Keratinocyte (primary cell): Measurements from ENCODE around the gene HERC2. TPM values are rescaled to one million over a fixed set of nuclear protein-coding genes. Genes with fewer than 3 reads are reported as not detected.

ENCODE experiments used
- DNase-seq: peaks from one replicate; pipeline ENCODE4 v3.0.0-alpha.2; 2011; ENCODE audit warnings: low read depth, missing footprints, low spot score
- FAIRE-seq: peaks from 2 replicates; lab custom pipeline; 2011; peaks lifted over from hg19 to GRCh38; lab: Jason Lieb, UNC
- H2AFZ ChIP-seq: 2 replicates; pipeline ENCODE4 v1.6.0; 2012; ENCODE audit warnings: low read length, control low read depth, inconsistent platforms; ENCODE audit not compliant: control insufficient read depth
- H3K27ac ChIP-seq: 2 replicates; pipeline ENCODE4 v1.5.1; 2011; ENCODE audit warnings: low read length; ENCODE audit not compliant: control insufficient read depth, insufficient read depth
- H3K27me3 ChIP-seq: 3 replicates; pipeline ENCODE4 v1.6.0; 2011; ENCODE audit warnings: low read length; ENCODE audit not compliant: control insufficient read depth, insufficient read depth; ENCODE audit errors: extremely low read depth
- H3K36me3 ChIP-seq, 2 experiments: 2 replicates in 1 of 2; 3 replicates in 1 of 2; pipeline ENCODE4 v1.5.1; 2011; ENCODE audit warnings: low read length in 2 of 2, mild to moderate bottlenecking in 1 of 2; ENCODE audit not compliant: control insufficient read depth in 2 of 2, insufficient read depth in 2 of 2; ENCODE audit errors: extremely low read depth in 1 of 2
- H3K4me1 ChIP-seq: 3 replicates; pipeline ENCODE4 v1.5.1; 2011; ENCODE audit warnings: low read length; ENCODE audit not compliant: control insufficient read depth, insufficient read depth; ENCODE audit errors: extremely low read depth
- H3K4me2 ChIP-seq: 3 replicates; pipeline ENCODE4 v1.6.0; 2011; ENCODE audit warnings: low read depth, low read length; ENCODE audit not compliant: control insufficient read depth, insufficient read depth; ENCODE audit errors: extremely low read depth
- H3K4me3 ChIP-seq, 3 experiments: fragments of 200-600 bp in 1 of 3; sonication (generic) in 1 of 3; 2 replicates in 2 of 3; 3 replicates in 1 of 3; pipeline ENCODE4 v1.5.1; 2011 to 2016; ENCODE audit warnings: low read length in 3 of 3, mild to moderate bottlenecking in 3 of 3, control low read depth in 2 of 3, inconsistent platforms in 1 of 3, low read depth in 1 of 3, mixed read lengths in 1 of 3, mixed run types in 1 of 3, moderate library complexity in 1 of 3; ENCODE audit not compliant: control insufficient read depth in 2 of 3, insufficient read depth in 2 of 3; ENCODE audit errors: extremely low read depth in 1 of 3
- H3K79me2 ChIP-seq: 2 replicates; pipeline ENCODE4 v1.6.0; 2012; ENCODE audit warnings: low read length; ENCODE audit not compliant: control insufficient read depth, insufficient read depth
- H3K9ac ChIP-seq: 3 replicates; pipeline ENCODE4 v1.6.0; 2011; ENCODE audit warnings: low read length; ENCODE audit not compliant: control insufficient read depth, insufficient read depth; ENCODE audit errors: extremely low read depth
- H3K9me1 ChIP-seq: 3 replicates; pipeline ENCODE4 v1.6.0; 2011; ENCODE audit warnings: low read length; ENCODE audit not compliant: control insufficient read depth, insufficient read depth; ENCODE audit errors: extremely low read depth
- H3K9me3 ChIP-seq: 2 replicates; pipeline ENCODE4 v1.5.1; 2012; ENCODE audit warnings: low read depth, low read length; ENCODE audit not compliant: control insufficient read depth
- H4K20me1 ChIP-seq: 3 replicates; pipeline ENCODE4 v1.6.0; 2011; ENCODE audit warnings: low read length; ENCODE audit not compliant: control insufficient read depth, insufficient read depth; ENCODE audit errors: extremely low read depth
- EZH2 ChIP-seq: IDR thresholded peaks from one replicate; pipeline ENCODE4 v1.6.1; 2012; ENCODE audit warnings: inconsistent platforms, mild to moderate bottlenecking, low read length, moderate library complexity
- dilution Hi-C: fragments of 300-500 bp; cut with MboI; formaldehyde crosslinking; loops from one replicate; pipeline ENCODE4 v1.7.0; 2020; ENCODE audit warnings: low sequenced_read_pairs; ENCODE audit not compliant: extremely low pct_ligation_motif_present
- polyA plus RNA-seq, 5 experiments: library from polyadenylated mRNA; depleted of rRNA in 3 of 5; stranded (reverse) in 3 of 5; stranded (forward) in 1 of 5; unstranded in 1 of 5; fragments of >200 nt; gene quantifications; 1 replicate in 1 of 5; 2 replicates in 3 of 5; 3 replicates in 1 of 5; pipeline versions ENCODE4 v1.2.1 to v1.2.3, GENCODE V29; 2011 to 2012; ENCODE audit warnings: missing spikeins in 2 of 5, low read depth in 1 of 5, low replicate concordance in 1 of 5
- TF ChIP-seq, protein P1 (sequence below), 3 experiments: IDR thresholded peaks in 1 of 3; conservative IDR thresholded peaks in 1 of 3; optimal IDR thresholded peaks in 1 of 3; 2 replicates in 2 of 3; 3 replicates in 1 of 3; pipeline versions ENCODE3 to v1.5.1; 2011; ENCODE audit warnings: low read length in 3 of 3, mild to moderate bottlenecking in 3 of 3, moderate library complexity in 2 of 3, control low read depth in 1 of 3, inconsistent platforms in 1 of 3; ENCODE audit not compliant: insufficient read depth in 2 of 3; ENCODE audit errors: extremely low read depth in 1 of 3

The HERC2 gene
- polyA plus RNA-seq, 1 donor (not counting 4 experiments of a cell fraction or from before 2014, with no cell fraction given): 12.4 TPM

- no peaks in the 10 kb centered on the region for H3K9me1 ChIP-seq
- no peak overlapping the region for H3K9ac ChIP-seq
- no peak overlapping the region for H2AFZ ChIP-seq
- H3K4me2 ChIP-seq: no peak overlapping the region
- TF ChIP-seq, protein P1, sequence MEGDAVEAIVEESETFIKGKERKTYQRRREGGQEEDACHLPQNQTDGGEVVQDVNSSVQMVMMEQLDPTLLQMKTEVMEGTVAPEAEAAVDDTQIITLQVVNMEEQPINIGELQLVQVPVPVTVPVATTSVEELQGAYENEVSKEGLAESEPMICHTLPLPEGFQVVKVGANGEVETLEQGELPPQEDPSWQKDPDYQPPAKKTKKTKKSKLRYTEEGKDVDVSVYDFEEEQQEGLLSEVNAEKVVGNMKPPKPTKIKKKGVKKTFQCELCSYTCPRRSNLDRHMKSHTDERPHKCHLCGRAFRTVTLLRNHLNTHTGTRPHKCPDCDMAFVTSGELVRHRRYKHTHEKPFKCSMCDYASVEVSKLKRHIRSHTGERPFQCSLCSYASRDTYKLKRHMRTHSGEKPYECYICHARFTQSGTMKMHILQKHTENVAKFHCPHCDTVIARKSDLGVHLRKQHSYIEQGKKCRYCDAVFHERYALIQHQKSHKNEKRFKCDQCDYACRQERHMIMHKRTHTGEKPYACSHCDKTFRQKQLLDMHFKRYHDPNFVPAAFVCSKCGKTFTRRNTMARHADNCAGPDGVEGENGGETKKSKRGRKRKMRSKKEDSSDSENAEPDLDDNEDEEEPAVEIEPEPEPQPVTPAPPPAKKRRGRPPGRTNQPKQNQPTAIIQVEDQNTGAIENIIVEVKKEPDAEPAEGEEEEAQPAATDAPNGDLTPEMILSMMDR (optimal IDR thresholded peaks at IDR 0.05 in 1 of 3, IDR thresholded peaks at IDR 0.05 in 1 of 3, conservative IDR thresholded peaks at IDR 0.05 in 1 of 3; ENCODE audit: extremely low read depth in 1 of 3, insufficient read depth in 2 of 3, low read length in 3 of 3): no peak
- no peak for TF ChIP-seq EZH2
- H3K4me3 ChIP-seq: no peak overlapping the region
- H3K36me3 ChIP-seq: peaks cover 6% of the 10 kb centered on the region in 2 experiments
- H3K79me2 ChIP-seq: no peaks in the 10 kb centered on the region
- H3K4me1 ChIP-seq: no peaks in the 10 kb centered on the region
- H3K27me3 ChIP-seq: no peaks in the 10 kb centered on the region
- no peak for DNase-seq
- H4K20me1 ChIP-seq: no peaks in the 10 kb centered on the region
- H3K27ac ChIP-seq: no peak overlapping the region
- dilution Hi-C loops: no loop called here
- no peaks in the 10 kb centered on the region for H3K9me3 ChIP-seq
- no peak for FAIRE-seq
Measured at GRCh38 chr15:28192772-28193171, 129.2 kb downstream of the HERC2 start.

DNA sequence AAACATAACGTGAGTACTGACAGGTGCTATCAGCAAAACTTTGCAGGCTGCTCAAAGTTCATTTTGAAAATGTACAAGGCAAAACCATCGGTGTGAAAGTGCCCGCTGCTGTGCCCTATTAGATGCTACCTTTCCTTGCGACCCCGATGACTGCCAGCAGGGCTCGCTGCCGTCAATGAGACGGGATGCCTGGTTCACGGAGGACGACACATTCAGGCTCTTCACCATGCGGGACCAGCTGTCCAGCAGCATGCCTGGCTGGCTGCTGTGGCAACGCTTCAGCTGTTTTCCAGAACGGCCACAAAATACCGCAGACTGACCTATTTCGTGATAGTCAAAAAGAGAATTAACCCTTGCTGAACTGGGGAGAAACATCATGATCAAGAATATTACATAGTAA lies 130.1 kb downstream of the HERC2 start:
- Histone ChIP-seq H3K4me2 (no peak overlapping the region), H3K27ac (no peak overlapping the region), H3K4me3 (no peak overlapping the region), H3K4me1 (no peaks in the 10 kb centered on the region), H3K27me3 (no peaks in the 10 kb centered on the region), H2AFZ (no peak overlapping the region), H3K9ac (no peak overlapping the region), H3K79me2 (no peaks in the 10 kb centered on the region), H3K36me3 (peaks cover 8 to 9% of the 10 kb centered on the region in 2 experiments), H4K20me1 (no peaks in the 10 kb centered on the region), H3K9me3 (no peaks in the 10 kb centered on the region), H3K9me1 (no peaks in the 10 kb centered on the region)
- DNase-seq (no peak), FAIRE-seq (no peak)
- dilution Hi-C loops: no loop called here
- no peak for TF ChIP-seq EZH2
- TF ChIP-seq, protein P1 (optimal IDR thresholded peaks at IDR 0.05 in 1 of 3, IDR thresholded peaks at IDR 0.05 in 1 of 3, conservative IDR thresholded peaks at IDR 0.05 in 1 of 3; ENCODE audit: extremely low read depth in 1 of 3, insufficient read depth in 2 of 3, low read length in 3 of 3): no peak
